ENCODE measurements around the gene CXXC5.

The CXXC5 gene

GRCh38 chr5:139638736-139639618 lies 9.2 kb upstream of the CXXC5 start:
- no peak for DNase-seq

GRCh38 chr5:139639619-139640380 lies 8.3 kb upstream of the CXXC5 start:
- no peak for DNase-seq

GRCh38 chr5:139640421-139641115 lies 7.6 kb upstream of the CXXC5 start:
- DNase-seq: no peak

GRCh38 chr5:139641116-139642080 lies 6.8 kb upstream of the CXXC5 start:
- DNase-seq: no peak

GRCh38 chr5:139642213-139642612 lies 5.9 kb upstream of the CXXC5 start:
- no peak for DNase-seq

- DNase-seq: no peak
These were observed 5.0 kb upstream of the CXXC5 start for GRCh38 chr5:139642891-139643871.

- no peak for DNase-seq
These were observed 4.1 kb upstream of the CXXC5 start for GRCh38 chr5:139644001-139644456.

- DNase-seq: no peak
These were observed 3.3 kb upstream of the CXXC5 start for GRCh38 chr5:139644646-139645429.

- no peak for DNase-seq
These were observed 2.7 kb upstream of the CXXC5 start for GRCh38 chr5:139645430-139645871.

- DNase-seq: no peak
These were observed 2.0 kb upstream of the CXXC5 start for GRCh38 chr5:139646111-139646510.

GRCh38 chr5:139646912-139647505 lies 1.1 kb upstream of the CXXC5 start:
- DNase-seq: no peak

- DNase-seq: no peak
These were observed 494 bp upstream of the CXXC5 start for GRCh38 chr5:139647506-139648204.

GRCh38 chr5:139649082-139649991 lies 1.2 kb downstream of the CXXC5 start:
- DNase-seq: no peak

- peak; percentile 11 for DNase-seq
These were observed 2.0 kb downstream of the CXXC5 start for GRCh38 chr5:139650031-139650688.

GRCh38 chr5:139650689-139651042 lies 2.5 kb downstream of the CXXC5 start:
- DNase-seq: no peak

GRCh38 chr5:139651043-139651834 lies 3.1 kb downstream of the CXXC5 start:
- DNase-seq: no peak

Measured in stimulated activated naive CD4-positive, alpha-beta T cell treated with Interleukin-2 at 50 U/mL for 16 hours (primary cell).